ENCODE data around the gene C11orf97.

DNA sequence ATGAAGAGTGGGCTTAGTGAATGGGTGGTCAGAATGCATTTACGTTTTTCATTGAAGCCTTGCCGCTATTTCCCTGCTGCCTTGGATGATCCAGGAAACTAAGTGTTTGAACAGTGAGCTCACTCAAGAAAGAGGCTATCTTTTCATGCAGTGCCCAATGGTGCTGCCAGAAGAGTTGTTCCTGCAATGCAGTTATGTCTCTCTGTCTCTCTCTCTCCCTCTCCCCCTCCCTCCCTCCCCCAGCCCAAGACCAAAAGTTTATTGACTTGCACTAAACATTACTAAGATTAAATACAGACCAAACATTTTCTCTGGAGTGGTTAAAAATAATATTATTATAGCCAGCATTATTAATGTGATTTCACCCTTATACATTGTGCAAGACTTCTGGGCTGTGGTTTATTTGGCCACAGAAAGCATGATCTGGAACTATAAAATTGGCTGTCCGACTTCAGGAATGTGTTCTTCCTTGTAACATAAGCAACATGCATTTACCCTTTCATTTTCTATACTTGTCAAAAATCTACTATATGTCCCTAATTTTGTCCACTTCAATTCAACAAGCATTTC, 24.9 kb downstream of the C11orf97 start:
- TF ChIP-seq EZH2 (IDR thresholded peaks at IDR 0.05; ENCODE audit: borderline replicate concordance, low read depth, low read length, severe bottlenecking): no peak
- TF ChIP-seq, protein P1, sequence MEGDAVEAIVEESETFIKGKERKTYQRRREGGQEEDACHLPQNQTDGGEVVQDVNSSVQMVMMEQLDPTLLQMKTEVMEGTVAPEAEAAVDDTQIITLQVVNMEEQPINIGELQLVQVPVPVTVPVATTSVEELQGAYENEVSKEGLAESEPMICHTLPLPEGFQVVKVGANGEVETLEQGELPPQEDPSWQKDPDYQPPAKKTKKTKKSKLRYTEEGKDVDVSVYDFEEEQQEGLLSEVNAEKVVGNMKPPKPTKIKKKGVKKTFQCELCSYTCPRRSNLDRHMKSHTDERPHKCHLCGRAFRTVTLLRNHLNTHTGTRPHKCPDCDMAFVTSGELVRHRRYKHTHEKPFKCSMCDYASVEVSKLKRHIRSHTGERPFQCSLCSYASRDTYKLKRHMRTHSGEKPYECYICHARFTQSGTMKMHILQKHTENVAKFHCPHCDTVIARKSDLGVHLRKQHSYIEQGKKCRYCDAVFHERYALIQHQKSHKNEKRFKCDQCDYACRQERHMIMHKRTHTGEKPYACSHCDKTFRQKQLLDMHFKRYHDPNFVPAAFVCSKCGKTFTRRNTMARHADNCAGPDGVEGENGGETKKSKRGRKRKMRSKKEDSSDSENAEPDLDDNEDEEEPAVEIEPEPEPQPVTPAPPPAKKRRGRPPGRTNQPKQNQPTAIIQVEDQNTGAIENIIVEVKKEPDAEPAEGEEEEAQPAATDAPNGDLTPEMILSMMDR (IDR thresholded peaks at IDR 0.05; ENCODE audit: extremely low read depth in 1 of 2, insufficient read depth in 1 of 2, low read depth in 1 of 2, low read length in 2 of 2): no peak
- TF ChIP-seq, protein P2, sequence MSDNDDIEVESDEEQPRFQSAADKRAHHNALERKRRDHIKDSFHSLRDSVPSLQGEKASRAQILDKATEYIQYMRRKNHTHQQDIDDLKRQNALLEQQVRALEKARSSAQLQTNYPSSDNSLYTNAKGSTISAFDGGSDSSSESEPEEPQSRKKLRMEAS (IDR thresholded peaks at IDR 0.05; ENCODE audit: insufficient read depth, insufficient read length): no peak
